ENCODE measurements around the gene CYP1A2. TPM values are rescaled to one million over a fixed set of nuclear protein-coding genes. Genes with fewer than 3 reads are reported as not detected.

The CYP1A2 gene
- total and polyA plus RNA-seq, 7 donors, result 0.03 TPM; not detected in 6

DNA sequence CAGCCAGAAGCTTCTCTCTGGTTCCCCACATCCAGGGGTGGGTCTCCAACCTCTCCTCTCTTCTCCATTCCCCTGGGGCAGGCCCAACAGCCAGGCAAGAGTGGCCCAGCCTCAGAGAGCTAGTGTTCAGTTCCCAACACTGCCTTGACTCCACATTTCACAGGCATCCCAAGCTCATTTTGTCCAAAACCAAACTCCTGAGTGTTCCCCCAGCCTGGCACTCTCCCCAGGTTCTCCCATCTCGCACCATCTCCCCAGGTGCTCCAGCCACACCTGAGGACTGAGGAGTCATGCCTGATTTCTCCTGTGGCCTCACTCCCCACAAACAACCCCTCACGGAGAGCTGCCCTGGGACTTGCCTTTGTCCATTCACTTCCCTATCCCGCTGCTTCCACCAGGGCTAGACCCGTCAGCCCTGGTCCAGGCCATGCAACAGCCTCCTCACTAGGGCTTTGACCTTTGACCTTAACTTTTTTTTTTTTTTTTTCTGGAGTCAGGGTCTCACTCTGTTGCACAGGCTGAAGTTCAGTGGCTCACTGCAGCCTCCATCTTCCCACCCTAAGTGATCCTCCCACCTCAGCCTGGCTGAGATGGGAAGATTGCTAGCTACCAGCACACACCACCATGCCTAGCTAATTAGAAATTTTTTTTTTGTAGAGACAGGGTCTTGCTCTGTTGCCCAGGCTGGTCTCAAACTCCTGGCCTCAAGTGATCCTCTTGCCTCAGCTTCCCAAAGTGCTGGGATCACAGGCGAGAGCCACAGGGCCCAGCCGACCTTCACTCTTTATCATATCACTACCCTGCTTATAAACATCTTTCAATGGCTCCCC lies 29.3 kb downstream of the CYP1A2 start:
- TF ChIP-seq, protein P1, sequence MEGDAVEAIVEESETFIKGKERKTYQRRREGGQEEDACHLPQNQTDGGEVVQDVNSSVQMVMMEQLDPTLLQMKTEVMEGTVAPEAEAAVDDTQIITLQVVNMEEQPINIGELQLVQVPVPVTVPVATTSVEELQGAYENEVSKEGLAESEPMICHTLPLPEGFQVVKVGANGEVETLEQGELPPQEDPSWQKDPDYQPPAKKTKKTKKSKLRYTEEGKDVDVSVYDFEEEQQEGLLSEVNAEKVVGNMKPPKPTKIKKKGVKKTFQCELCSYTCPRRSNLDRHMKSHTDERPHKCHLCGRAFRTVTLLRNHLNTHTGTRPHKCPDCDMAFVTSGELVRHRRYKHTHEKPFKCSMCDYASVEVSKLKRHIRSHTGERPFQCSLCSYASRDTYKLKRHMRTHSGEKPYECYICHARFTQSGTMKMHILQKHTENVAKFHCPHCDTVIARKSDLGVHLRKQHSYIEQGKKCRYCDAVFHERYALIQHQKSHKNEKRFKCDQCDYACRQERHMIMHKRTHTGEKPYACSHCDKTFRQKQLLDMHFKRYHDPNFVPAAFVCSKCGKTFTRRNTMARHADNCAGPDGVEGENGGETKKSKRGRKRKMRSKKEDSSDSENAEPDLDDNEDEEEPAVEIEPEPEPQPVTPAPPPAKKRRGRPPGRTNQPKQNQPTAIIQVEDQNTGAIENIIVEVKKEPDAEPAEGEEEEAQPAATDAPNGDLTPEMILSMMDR (IDR thresholded peaks at IDR 0.05), result no peak
- Histone ChIP-seq H3K27ac (no peak overlapping the region), H3K4me3 (no peak overlapping the region), H3K27me3 (ENCODE audit: insufficient read depth in 3 of 3, low read length in 2 of 3) (no peaks in the 10 kb centered on the region), H3K4me1 (peaks cover 12% of the 10 kb centered on the region), H3K36me3 (ENCODE audit: insufficient read depth in 1 of 2, low read depth in 1 of 2) (no peaks in the 10 kb centered on the region), H3K9me3 (no peaks in the 10 kb centered on the region)
- 89 to 92% (median 92%) methylated on average over 6 of the region's 6 CpGs for WGBS, 3 donors
- no peak for DNase-seq
- no peak for ATAC-seq
- intact Hi-C loops (cut with DNase I), result no loop called here

DNA sequence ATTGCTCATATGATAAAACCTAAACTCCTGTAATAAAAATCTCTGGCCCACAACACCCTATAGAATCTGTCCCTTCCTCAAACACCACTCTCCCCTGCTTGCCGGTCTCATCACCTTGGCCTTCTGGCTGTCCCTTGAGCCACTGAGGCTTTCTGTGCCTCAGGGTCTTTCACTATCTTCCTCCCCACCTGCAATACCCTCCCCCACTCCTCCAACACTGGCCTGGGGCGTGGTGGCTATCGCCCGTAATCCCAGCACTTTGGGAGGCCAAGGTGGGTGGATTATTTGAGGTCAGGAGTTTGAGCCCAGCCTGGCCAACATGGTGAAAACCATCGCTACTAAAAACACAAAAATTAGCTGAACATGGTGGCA lies 29.9 kb downstream of the CYP1A2 start:
- H3K36me3 ChIP-seq (ENCODE audit: insufficient read depth in 1 of 2, low read depth in 1 of 2), result no peaks in the 10 kb centered on the region
- H3K9me3 ChIP-seq, result no peaks in the 10 kb centered on the region
- no peak for ATAC-seq
- intact Hi-C loops (cut with DNase I), result no loop called here
- no peaks in the 10 kb centered on the region for H3K27me3 ChIP-seq (ENCODE audit: insufficient read depth in 3 of 3, low read length in 2 of 3)
- H3K4me1 ChIP-seq, result peaks cover 18% of the 10 kb centered on the region
- DNase-seq, result no peak
- TF ChIP-seq, protein P1 (IDR thresholded peaks at IDR 0.05), result no peak
- no peak overlapping the region for H3K27ac ChIP-seq
- no peak overlapping the region for H3K4me3 ChIP-seq
- WGBS, 3 donors, result 93 to 94% (median 94%) methylated on average over 5 of the region's 5 CpGs

DNA sequence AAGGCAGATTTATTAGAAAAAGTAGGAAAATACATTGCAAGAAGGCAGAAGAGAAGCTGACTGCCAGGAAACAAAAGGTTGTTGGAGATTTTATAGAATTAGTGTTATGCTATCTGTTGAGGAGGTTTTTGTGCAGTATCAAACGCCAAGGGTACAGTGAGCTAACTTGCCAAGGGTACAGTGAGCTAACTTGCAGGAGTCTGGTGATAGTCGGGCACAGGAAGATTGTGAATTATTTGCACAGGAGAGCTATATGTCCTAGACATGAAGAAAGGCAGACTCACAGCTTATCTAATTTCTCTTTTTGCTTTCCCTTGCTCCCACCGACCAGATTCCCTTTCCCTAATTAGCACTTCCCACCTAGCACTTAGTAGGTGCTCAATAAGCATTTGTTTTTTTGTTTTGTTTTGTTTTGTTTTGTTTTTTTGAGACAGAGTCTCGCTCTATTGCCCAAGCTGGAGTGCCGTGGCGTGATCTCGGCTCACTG lies 30.6 kb downstream of the CYP1A2 start:
- peaks cover 24% of the 10 kb centered on the region for H3K4me1 ChIP-seq
- ATAC-seq, result no peak
- WGBS, 3 donors, result 82 to 89% (median 88%) methylated on average over 7 of the region's 7 CpGs
- H3K27ac ChIP-seq, result no peak overlapping the region
- H3K36me3 ChIP-seq (ENCODE audit: insufficient read depth in 1 of 2, low read depth in 1 of 2), result no peaks in the 10 kb centered on the region
- no peaks in the 10 kb centered on the region for H3K9me3 ChIP-seq
- DNase-seq, result no peak
- no peak overlapping the region for H3K4me3 ChIP-seq
- no peaks in the 10 kb centered on the region for H3K27me3 ChIP-seq (ENCODE audit: insufficient read depth in 3 of 3, low read length in 2 of 3)
- intact Hi-C loops (cut with DNase I), result no loop called here
- TF ChIP-seq, protein P1 (IDR thresholded peaks at IDR 0.05), result no peak

DNA sequence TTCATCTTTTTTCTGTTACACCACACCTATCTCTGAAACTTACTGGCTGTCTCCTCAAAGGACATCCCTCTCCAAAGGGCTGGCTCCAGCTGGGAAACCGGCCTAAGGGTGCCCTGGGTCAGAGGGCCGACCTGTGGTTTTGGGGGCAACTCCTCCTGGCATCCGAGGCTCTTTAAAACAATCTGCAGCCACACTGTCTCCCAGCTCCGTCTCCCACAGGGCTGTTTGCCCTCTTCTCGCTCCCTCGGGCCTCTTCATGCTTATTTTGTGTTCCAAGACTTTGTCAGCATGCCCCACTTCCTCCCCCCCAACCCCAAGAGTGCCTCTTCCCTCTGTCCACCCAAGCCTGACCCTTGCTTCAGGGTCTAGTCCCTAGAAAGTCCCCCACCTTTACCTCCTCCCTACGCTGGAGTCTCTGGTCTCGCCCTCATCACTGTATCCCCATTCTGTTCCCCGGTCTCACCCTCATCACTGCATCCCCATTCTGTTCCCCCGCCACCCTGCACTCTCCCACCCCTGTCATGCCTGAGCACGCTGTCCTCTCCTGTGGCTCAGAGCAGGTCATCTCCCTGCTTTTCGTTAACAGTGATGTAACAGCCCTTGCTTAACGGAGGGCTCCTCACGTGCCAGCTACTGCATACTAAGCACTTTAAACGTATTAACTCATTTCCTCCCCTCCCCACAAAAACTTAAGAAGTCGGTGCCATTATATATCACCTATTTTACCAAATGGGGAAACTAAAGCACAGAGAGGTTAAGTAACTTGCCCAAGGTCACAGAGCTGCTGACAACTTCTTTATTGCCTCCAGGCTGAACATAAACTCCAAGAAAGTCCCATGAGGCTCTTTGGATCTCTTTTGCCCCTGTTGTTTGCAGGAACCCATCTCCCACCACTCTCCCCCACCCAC lies 32.1 kb downstream of the CYP1A2 start:
- ATAC-seq (no peak), DNase-seq (no peak)
- H3K36me3 ChIP-seq (ENCODE audit: insufficient read depth in 1 of 2, low read depth in 1 of 2), result no peaks in the 10 kb centered on the region
- H3K4me3 ChIP-seq, result peak overlapping the region; percentile 86
- TF ChIP-seq, protein P1 (IDR thresholded peaks at IDR 0.05), result no peak
- WGBS, 3 donors, result 55 to 68% (median 63%) methylated on average over 16 of the region's 16 CpGs
- no peak overlapping the region for H3K27ac ChIP-seq
- no peaks in the 10 kb centered on the region for H3K27me3 ChIP-seq (ENCODE audit: insufficient read depth in 3 of 3, low read length in 2 of 3)
- H3K4me1 ChIP-seq, result peaks cover 40% of the 10 kb centered on the region
- intact Hi-C loops (cut with DNase I), result loop anchor here in 1 of 2 donors (5.0 kb wide), 2 partner anchors 57 to 157 kb away; partner anchors contain the start of gene COX5A
- H3K9me3 ChIP-seq, result no peaks in the 10 kb centered on the region
